ENCODE measurements around the gene GSTM4. TPM values are rescaled to one million over a fixed set of nuclear protein-coding genes. Genes with fewer than 3 reads are reported as not detected.

The GSTM4 gene
- total and polyA plus RNA-seq, 9 of the 15 experiments (the other 6 are each of a cell fraction or from before 2014, with no cell fraction given), result 18.8 to 53.4 (median 38.8) TPM

- H3K4me3 ChIP-seq, result no peak overlapping the region
- ATAC-seq (peak; percentile 13; the same call in 1 of the 3 replicates), DNase-seq (ENCODE audit: extremely low read depth in 1 of 4, low spot score in 3 of 4) (no peak), FAIRE-seq (peak; percentile 40)
- POLR2A ChIA-PET, result interaction anchor here (0.6 to 4.2 kb wide), 7 partner anchors 7 to 427 kb away, joined by 3 to 23 read pairs (median 4); partner anchors contain the start of genes GNAI3 and GSTM4
- no TSS peak for BruUV-seq (replicated peaks)
- WGBS (ENCODE audit: insufficient coverage, low coverage, missing lambda C conversion rate), result 66% methylated on average over 4 of the region's 5 CpGs
- intact Hi-C loops (cut with micrococcal nuclease) (no loop called here), in situ Hi-C loops (cut with MboI) (no loop called here)
- CTCF ChIA-PET (ENCODE audit: low intra/inter-chr PET ratio), result no interaction called here
- H3K9me3 ChIP-seq (replicated peaks; ENCODE audit: control insufficient read depth, insufficient read depth, low read depth, low read length), result no peaks in the 10 kb centered on the region
- no peaks in the 10 kb centered on the region for H3K79me2 ChIP-seq (ENCODE audit: control insufficient read depth, insufficient read depth, low read length)
- H3K4me2 ChIP-seq (ENCODE audit: insufficient read depth, low read length), result no peak overlapping the region
- H4K20me1 ChIP-seq (replicated peaks; ENCODE audit: control insufficient read depth, insufficient read depth, low read length), result peaks cover 4% of the 10 kb centered on the region; the same call in 1 of the 2 replicates
- H3K36me3 ChIP-seq (ENCODE audit: control insufficient read depth, insufficient read depth, low read length), result peaks cover 42% of the 10 kb centered on the region; the same call in 2 of the 3 replicates
- peak overlapping the region in 1 of 2 experiments; percentile 43; a peak in 1 of 4 replicates for H3K9ac ChIP-seq (ENCODE audit: insufficient read depth in 1 of 2, low read depth in 2 of 2, low read length in 2 of 2)
- no peak overlapping the region for H3K27ac ChIP-seq (ENCODE audit: extremely low read depth, low read depth, low read length)
- TF ChIP-seq PHB2 (IDR thresholded peaks at IDR 0.05; ENCODE audit: low read depth), result no peak
- TF ChIP-seq, protein P1, sequence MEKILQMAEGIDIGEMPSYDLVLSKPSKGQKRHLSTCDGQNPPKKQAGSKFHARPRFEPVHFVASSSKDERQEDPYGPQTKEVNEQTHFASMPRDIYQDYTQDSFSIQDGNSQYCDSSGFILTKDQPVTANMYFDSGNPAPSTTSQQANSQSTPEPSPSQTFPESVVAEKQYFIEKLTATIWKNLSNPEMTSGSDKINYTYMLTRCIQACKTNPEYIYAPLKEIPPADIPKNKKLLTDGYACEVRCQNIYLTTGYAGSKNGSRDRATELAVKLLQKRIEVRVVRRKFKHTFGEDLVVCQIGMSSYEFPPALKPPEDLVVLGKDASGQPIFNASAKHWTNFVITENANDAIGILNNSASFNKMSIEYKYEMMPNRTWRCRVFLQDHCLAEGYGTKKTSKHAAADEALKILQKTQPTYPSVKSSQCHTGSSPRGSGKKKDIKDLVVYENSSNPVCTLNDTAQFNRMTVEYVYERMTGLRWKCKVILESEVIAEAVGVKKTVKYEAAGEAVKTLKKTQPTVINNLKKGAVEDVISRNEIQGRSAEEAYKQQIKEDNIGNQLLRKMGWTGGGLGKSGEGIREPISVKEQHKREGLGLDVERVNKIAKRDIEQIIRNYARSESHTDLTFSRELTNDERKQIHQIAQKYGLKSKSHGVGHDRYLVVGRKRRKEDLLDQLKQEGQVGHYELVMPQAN (IDR thresholded peaks at IDR 0.05; ENCODE audit: borderline replicate concordance), result no peak
- no peak for TF ChIP-seq ZFPM2 (CRISPR knock-in tag; IDR thresholded peaks at IDR 0.05)
- no peak for TF ChIP-seq RUNX1 (IDR thresholded peaks at IDR 0.05; ENCODE audit: low read depth)
- TF ChIP-seq POLR2G (IDR thresholded peaks at IDR 0.05; ENCODE audit: low read depth, low read length), result 0 out of 2 replicates have a peak, but pooled peaks have one; percentile 25
- no peaks in the 10 kb centered on the region for H3K27me3 ChIP-seq (ENCODE audit: control insufficient read depth in 2 of 2, insufficient read depth in 2 of 2, low read length in 2 of 2)
- H3K9me1 ChIP-seq (ENCODE audit: control insufficient read depth, insufficient read depth, low read length), result peaks cover 5% of the 10 kb centered on the region
- peaks cover 0 to 26% of the 10 kb centered on the region in 2 experiments; a peak in 3 of 5 replicates for H3K4me1 ChIP-seq (replicated peaks in 1 of 2; ENCODE audit: control insufficient read depth in 2 of 2, insufficient read depth in 2 of 2, low read length in 2 of 2)
- no peak overlapping the region for H2AFZ ChIP-seq (ENCODE audit: low read depth, low read length)
Observed at GRCh38 chr1:109632671-109633346, 23.1 kb upstream of the GSTM4 start.

Measured in K562 (cell line).